ENCODE results near the gene SLC12A9. TPM values are rescaled to one million over a fixed set of nuclear protein-coding genes. Genes with fewer than 3 reads are reported as not detected.

The SLC12A9 gene
- total RNA-seq, 1 donor from 2014 or later, result 30.5 TPM

Small RNAs within 50 kb of the gene (microRNA-seq; reads per million reads assigned to microRNA genes)
- 3.0 reads per million, percentile 6 among the genes with 10 or more reads in this experiment for gene MIR6875

Other genes starting within 250 kb of the SLC12A9 start
- gene MOSPD3, start 240.2 kb upstream of the SLC12A9 start, total RNA-seq, result 18.8 and 20.2 TPM in 2 replicates
- 0.26 and 0.50 TPM in 2 replicates for gene TFR2, start 211.2 kb upstream of the SLC12A9 start, total RNA-seq
- not detected in 2 replicates for gene ACTL6B, start 196.3 kb upstream of the SLC12A9 start, total RNA-seq
- 270 and 274 TPM in 2 replicates for gene GNB2, start 179.0 kb upstream of the SLC12A9 start, total RNA-seq
- gene GIGYF1, start 158.5 kb upstream of the SLC12A9 start, total RNA-seq, result 21.3 and 23.2 TPM in 2 replicates
- gene POP7, start 146.6 kb upstream of the SLC12A9 start, total RNA-seq, result 39.1 and 40.6 TPM in 2 replicates
- not detected in 2 replicates for gene EPO, start 132.2 kb upstream of the SLC12A9 start, total RNA-seq
- not detected in 2 replicates for gene ZAN, start 119.1 kb upstream of the SLC12A9 start, total RNA-seq
- 62.4 and 73.6 TPM in 2 replicates for gene EPHB4, start 25.2 kb upstream of the SLC12A9 start, total RNA-seq
- 86.9 and 99.9 TPM in 2 replicates for gene TRIP6, start 14.7 kb downstream of the SLC12A9 start, total RNA-seq
- 112 and 118 TPM in 2 replicates for gene SRRT, start 22.4 kb downstream of the SLC12A9 start, total RNA-seq
- gene UFSP1, start 37.0 kb downstream of the SLC12A9 start, total RNA-seq, result 2.7 and 3.3 TPM in 2 replicates
- 12.1 and 18.9 TPM in 2 replicates for gene ACHE, start 43.2 kb downstream of the SLC12A9 start, total RNA-seq
- 0.61 TPM in 1 of 2 replicates, not detected in the other for gene MUC3A, start 96.8 kb downstream of the SLC12A9 start, total RNA-seq
- 2.5 and 2.8 TPM in 2 replicates for gene MUC12, start 116.9 kb downstream of the SLC12A9 start, total RNA-seq
- gene MUC17, start 167.4 kb downstream of the SLC12A9 start, total RNA-seq, result not detected in 2 replicates
- gene TRIM56, start 232.8 kb downstream of the SLC12A9 start, total RNA-seq, result 24.2 and 24.4 TPM in 2 replicates

All from astrocyte (in vitro differentiated cells and primary cell).